SK-N-MC (cell line): Measurements from ENCODE around the gene IL1RAP.
"Not testable (repeated sequence)": the region's sequence is repeated elsewhere in the genome, so short reads cannot be mapped to it uniquely, and the experiment has no call there.

Experiments used
- DNase-seq: peaks from one replicate; pipeline ENCODE4 v3.0.0-alpha.2; 2011; ENCODE audit warnings: low read depth, low spot score
- H3K27ac ChIP-seq: fragments of 200-600 bp; sonication (generic); 2 replicates; pipeline ENCODE4 v1.5.1; 2016; ENCODE audit warnings: mixed run types
- H3K36me3 ChIP-seq: fragments of 200-600 bp; sonication (generic); 2 replicates; pipeline ENCODE4 v1.6.1; 2017; ENCODE audit warnings: antibody characterized with exemption, low read length, mixed read lengths; ENCODE audit not compliant: insufficient read depth
- H3K4me3 ChIP-seq: fragments of 200-600 bp; sonication (generic); 2 replicates; pipeline ENCODE4 v1.5.1; 2016
- H3K9ac ChIP-seq: fragments of 200-600 bp; sonication (generic); 2 replicates; pipeline ENCODE4 v1.8.0; 2017; ENCODE audit warnings: mixed run types, mixed read lengths; ENCODE audit not compliant: insufficient read length
- H3K9me3 ChIP-seq: fragments of 200-600 bp; sonication (generic); 2 replicates; pipeline ENCODE4 v1.6.1; 2017; ENCODE audit warnings: low read depth, mild to moderate bottlenecking, antibody characterized with exemption, low read length, moderate library complexity, mixed read lengths
- EZH2 ChIP-seq: fragments of 200-600 bp; sonication (generic); IDR thresholded peaks from one replicate; pipeline ENCODE4 v1.6.1; 2017; ENCODE audit warnings: antibody characterized with exemption
- FOXP2 ChIP-seq: optimal IDR thresholded peaks from 2 replicates; pipeline ENCODE3; 2011; ENCODE audit warnings: mild to moderate bottlenecking, moderate library complexity; ENCODE audit not compliant: insufficient read depth; ENCODE audit errors: extremely low read length, control extremely low read depth
- POLR2AphosphoS5 ChIP-seq: IDR thresholded peaks from 2 replicates; pipeline ENCODE4 v1.6.1; 2012; ENCODE audit warnings: mild to moderate bottlenecking, low read depth, low read length, borderline replicate concordance

IL1RAP gene

DNA sequence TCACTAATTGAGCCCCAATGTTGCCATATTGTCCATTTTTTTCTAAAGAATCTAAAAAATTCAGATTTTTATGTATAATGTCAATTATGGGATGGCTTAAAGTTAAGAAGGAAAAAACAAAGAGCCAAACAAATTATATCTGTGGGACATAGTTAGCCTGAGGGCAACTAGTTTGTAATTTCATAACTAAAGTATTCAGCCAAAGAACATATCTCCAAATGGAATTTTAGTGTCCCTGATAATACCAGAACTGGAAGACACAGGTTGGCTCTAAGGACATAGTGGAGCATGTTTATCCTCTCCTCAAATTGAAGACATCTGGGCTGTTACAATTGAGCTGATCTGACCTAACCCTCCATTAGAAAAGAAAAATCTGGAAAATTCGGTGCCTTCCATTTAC is 144.2 kb downstream of the IL1RAP start:
- no peaks in the 10 kb centered on the region for H3K36me3 ChIP-seq
- no peak for DNase-seq
- TF ChIP-seq POLR2AphosphoS5 (no peak), EZH2 (no peak), FOXP2 (no peak)
- H3K9ac ChIP-seq = no peak overlapping the region
- no peak overlapping the region for H3K27ac ChIP-seq
- H3K4me3 ChIP-seq = no peak overlapping the region
- no peaks in the 10 kb centered on the region for H3K9me3 ChIP-seq

DNA sequence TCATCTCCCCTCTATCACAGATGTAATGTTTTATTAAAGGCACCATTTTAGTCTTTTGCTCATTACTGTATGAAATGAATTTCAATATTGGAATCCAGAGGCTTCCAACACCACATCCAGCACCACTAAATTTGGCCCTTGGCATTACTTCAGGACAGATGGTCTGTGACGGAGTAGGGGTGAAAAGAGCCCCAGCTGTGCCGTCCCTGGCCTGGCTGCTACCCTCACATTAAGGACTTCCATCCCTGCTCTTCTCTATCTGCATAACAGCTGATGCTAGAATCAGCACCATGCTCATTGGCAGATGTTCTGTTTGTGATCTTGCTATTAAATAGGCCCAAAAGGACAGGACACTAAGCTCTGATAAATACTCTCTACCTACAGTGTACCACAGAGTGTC is 152.9 kb downstream of the IL1RAP start:
- no peak overlapping the region for H3K9ac ChIP-seq
- H3K9me3 ChIP-seq = no peaks in the 10 kb centered on the region
- DNase-seq = no peak
- H3K27ac ChIP-seq = no peak overlapping the region
- no peak overlapping the region for H3K4me3 ChIP-seq
- H3K36me3 ChIP-seq = no peaks in the 10 kb centered on the region
- no peak for TF ChIP-seq POLR2AphosphoS5
- TF ChIP-seq EZH2 = no peak
- TF ChIP-seq FOXP2 = no peak

DNA sequence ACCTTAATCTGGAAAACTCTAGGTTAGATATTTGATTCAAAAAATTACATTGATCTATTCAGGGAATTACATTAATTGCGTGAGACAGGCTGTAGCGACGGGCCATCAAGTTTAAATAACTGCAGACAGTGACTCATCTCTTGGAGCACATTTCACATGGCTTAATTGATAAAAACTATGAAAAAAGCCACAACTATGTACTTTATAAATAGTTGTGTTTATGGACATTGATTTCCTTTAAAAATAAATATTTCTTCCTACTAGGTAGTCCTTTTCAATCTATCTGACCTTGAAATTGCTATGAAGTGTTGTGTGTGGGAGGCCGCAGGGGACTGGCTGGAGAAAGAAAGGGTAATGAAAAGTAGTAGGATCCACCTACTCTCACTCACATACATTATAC is 157.8 kb downstream of the IL1RAP start:
- no peak overlapping the region for H3K9ac ChIP-seq
- no peaks in the 10 kb centered on the region for H3K9me3 ChIP-seq
- no peaks in the 10 kb centered on the region for H3K36me3 ChIP-seq
- no peak overlapping the region for H3K4me3 ChIP-seq
- TF ChIP-seq EZH2 = no peak
- no peak for TF ChIP-seq FOXP2
- no peak for TF ChIP-seq POLR2AphosphoS5
- H3K27ac ChIP-seq = no peak overlapping the region
- no peak for DNase-seq

DNA sequence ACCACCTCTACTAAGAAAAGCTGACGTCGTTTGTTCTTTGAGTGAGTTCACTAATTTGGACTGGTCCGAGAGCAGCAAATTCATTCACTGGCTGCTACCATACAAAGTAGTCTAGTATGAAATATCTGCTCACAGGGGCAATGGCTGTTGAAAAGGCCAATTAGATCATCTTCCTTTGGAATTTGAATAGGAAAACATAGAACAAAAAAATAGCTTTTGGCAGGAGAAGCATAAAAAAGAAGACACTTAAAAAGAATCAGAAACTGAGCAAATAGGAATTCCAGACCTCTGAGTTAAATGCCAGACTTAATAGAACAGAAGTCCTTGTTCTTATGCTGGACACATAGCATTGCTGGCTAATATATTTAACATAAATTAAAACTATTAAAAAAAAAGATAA is 159.3 kb downstream of the IL1RAP start:
- Histone ChIP-seq H3K27ac (no peak overlapping the region), H3K4me3 (no peak overlapping the region), H3K9ac (no peak overlapping the region), H3K9me3 (no peaks in the 10 kb centered on the region), H3K36me3 (no peaks in the 10 kb centered on the region)
- DNase-seq = no peak
- no peak for TF ChIP-seq EZH2
- no peak for TF ChIP-seq POLR2AphosphoS5
- TF ChIP-seq FOXP2 = no peak

DNA sequence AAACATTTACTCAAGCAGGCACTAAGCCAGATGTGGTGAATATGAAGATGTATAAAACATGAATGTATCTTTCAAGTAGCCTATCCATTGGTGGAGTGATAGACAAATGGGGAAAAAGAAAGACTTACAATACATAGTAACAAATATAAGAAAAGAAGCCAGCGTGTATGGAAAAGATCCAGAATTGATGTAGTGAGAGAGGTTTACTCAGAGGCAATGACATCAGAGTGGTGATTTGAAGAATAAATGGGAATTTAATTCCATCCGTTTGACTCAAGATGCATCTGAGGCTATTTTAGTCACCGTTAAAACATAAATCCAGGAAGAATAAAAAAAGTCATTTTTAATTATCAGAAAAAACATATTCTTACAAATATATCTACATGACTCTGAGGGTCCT is 162.6 kb downstream of the IL1RAP start:
- Histone ChIP-seq H3K27ac (no peak overlapping the region), H3K4me3 (no peak overlapping the region), H3K9me3 (no peaks in the 10 kb centered on the region), H3K36me3 (no peaks in the 10 kb centered on the region), H3K9ac (no peak overlapping the region)
- no peak for DNase-seq
- TF ChIP-seq POLR2AphosphoS5 (no peak), EZH2 (no peak), FOXP2 (no peak)

DNA sequence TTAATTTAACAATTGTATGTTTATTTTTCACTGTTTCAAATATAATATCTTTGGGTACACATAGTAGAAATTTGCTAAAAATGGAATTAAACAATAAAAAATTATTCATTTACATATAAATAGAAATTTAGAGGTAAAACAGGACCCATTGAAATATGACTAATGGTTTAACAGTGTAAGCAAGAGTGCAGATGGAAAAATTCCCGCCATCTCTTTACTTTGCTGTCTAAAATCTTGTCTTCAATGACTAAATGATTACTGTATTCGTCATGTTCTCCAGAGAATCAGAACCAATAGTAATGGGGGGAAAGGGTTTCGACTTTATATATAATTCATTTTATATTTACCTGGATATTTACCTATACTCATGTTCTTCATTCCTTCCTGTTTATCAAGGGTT is 163.1 kb downstream of the IL1RAP start:
- DNase-seq = no peak
- no peak for TF ChIP-seq EZH2
- TF ChIP-seq FOXP2 = no peak
- TF ChIP-seq POLR2AphosphoS5 = no peak
- no peaks in the 10 kb centered on the region for H3K36me3 ChIP-seq
- H3K4me3 ChIP-seq = no peak overlapping the region
- H3K9me3 ChIP-seq = no peaks in the 10 kb centered on the region
- no peak overlapping the region for H3K27ac ChIP-seq
- no peak overlapping the region for H3K9ac ChIP-seq

DNA sequence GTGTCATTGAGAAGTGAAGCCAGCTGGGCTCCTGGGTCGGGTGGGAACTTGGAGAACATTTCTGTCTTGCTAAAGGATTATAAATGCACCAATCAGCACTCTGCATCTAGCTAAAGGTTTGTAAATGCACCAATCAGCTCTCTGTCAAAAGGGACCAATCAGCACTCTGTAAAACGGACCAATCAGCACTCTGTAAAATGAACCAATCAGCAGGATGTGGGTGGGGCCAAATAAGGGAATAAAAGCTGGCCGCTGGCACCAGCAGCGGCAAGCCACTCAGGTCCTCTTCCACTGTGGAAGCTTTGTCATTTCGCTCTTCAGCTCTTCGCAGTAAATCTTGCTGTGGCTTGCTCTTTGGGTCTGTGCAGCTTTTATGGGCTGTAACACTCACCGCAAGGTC is 164.0 kb downstream of the IL1RAP start:
- DNase-seq, H3K27ac ChIP-seq, H3K4me3 ChIP-seq, H3K9ac ChIP-seq, H3K36me3 ChIP-seq, H3K9me3 ChIP-seq: not testable (repeated sequence)

DNA sequence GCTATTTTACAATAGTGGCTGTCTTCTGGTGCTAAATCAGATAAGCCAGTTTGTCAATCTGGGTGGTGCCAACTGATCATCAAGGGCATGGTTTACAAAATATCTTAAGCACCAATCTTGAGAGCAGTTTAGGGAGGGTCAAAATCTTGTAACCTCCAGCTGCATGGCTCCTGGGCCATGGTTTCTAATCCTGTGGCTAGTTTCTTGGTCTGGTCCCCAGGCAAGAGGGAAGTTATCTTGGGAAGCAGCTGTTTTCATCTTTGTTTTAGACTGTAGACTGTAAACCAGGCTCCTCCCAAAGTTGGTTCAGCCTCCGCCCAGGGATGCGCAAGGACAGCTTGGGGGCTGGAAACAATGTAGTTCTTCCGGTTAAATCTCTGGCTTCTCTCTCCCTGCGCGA is 166.8 kb downstream of the IL1RAP start:
- Histone ChIP-seq H3K36me3 (no peaks in the 10 kb centered on the region), H3K4me3 (no peak overlapping the region), H3K27ac (no peak overlapping the region), H3K9ac (no peak overlapping the region), H3K9me3 (no peaks in the 10 kb centered on the region)
- TF ChIP-seq POLR2AphosphoS5 = no peak
- no peak for TF ChIP-seq FOXP2
- TF ChIP-seq EZH2 = no peak
- DNase-seq = no peak

DNA sequence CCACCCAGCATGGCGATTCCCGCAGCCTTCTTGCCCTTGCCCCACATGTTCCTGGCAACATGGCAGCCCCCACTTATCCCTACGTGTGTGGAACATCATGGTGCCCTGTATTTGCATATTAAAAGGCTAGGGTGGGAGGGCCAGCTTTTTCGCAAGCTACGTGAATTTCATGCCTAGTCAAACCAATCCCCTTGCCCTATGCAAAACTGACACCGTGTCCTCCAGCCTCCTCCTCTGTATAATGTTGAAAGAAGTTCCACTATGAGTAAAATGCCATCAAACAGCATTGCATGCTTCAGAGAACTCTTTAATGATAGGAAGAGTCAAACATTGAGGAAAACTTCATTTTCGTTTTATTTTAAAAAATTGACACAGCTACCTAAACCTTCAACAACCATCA is 170.9 kb downstream of the IL1RAP start:
- no peak overlapping the region for H3K27ac ChIP-seq
- peaks cover 7% of the 10 kb centered on the region; the same call in 1 of the 2 replicates for H3K9me3 ChIP-seq
- peaks cover 12% of the 10 kb centered on the region; the same call in 1 of the 2 replicates for H3K36me3 ChIP-seq
- no peak overlapping the region for H3K4me3 ChIP-seq
- TF ChIP-seq EZH2 (no peak), FOXP2 (no peak), POLR2AphosphoS5 (no peak)
- H3K9ac ChIP-seq = no peak overlapping the region
- DNase-seq = no peak
